Pons (tissue), 1 donor: ENCODE measurements around the gene SRPK2.
A peak's percentile ranks its signal among the peaks of the same experiment; 100 is the strongest.

ENCODE experiments used
- DNase-seq: peaks from one replicate; pipeline ENCODE4 v3.0.0-alpha.2; 2016; ENCODE audit warnings: low spot score

SRPK2 gene

GRCh38 chr7:105189859-105190492 is 198.7 kb downstream of the SRPK2 start:
- DNase-seq = no peak

- no peak for DNase-seq
These were observed 200.5 kb downstream of the SRPK2 start for GRCh38 chr7:105188201-105188600.

- no peak for DNase-seq
These were observed 201.2 kb downstream of the SRPK2 start for GRCh38 chr7:105187302-105188169.

GRCh38 chr7:105185290-105186010 is 203.3 kb downstream of the SRPK2 start:
- no peak for DNase-seq

GRCh38 chr7:105180002-105180401 is 208.7 kb downstream of the SRPK2 start:
- DNase-seq = no peak

- DNase-seq = no peak
These were observed 209.7 kb downstream of the SRPK2 start for GRCh38 chr7:105178928-105179541.

GRCh38 chr7:105178177-105178576 is 210.5 kb downstream of the SRPK2 start:
- DNase-seq = peak; percentile 79

- no peak for DNase-seq
These were observed 211.7 kb downstream of the SRPK2 start for GRCh38 chr7:105177026-105177425.

- no peak for DNase-seq
These were observed 215.1 kb downstream of the SRPK2 start for GRCh38 chr7:105173586-105173985.

GRCh38 chr7:105164751-105165150 is 224.0 kb downstream of the SRPK2 start:
- DNase-seq = no peak

GRCh38 chr7:105163718-105164117 is 225.0 kb downstream of the SRPK2 start:
- DNase-seq = no peak

GRCh38 chr7:105161366-105161765 is 227.4 kb downstream of the SRPK2 start:
- DNase-seq = no peak

GRCh38 chr7:105157278-105157677 is 231.4 kb downstream of the SRPK2 start:
- no peak for DNase-seq

GRCh38 chr7:105156731-105157130 is 232.0 kb downstream of the SRPK2 start:
- DNase-seq = no peak

- no peak for DNase-seq
These were observed 234.6 kb downstream of the SRPK2 start for GRCh38 chr7:105154084-105154483.

- no peak for DNase-seq
These were observed 235.2 kb downstream of the SRPK2 start for GRCh38 chr7:105153531-105153930.

- no peak for DNase-seq
These were observed 237.6 kb downstream of the SRPK2 start for GRCh38 chr7:105151152-105151551.

GRCh38 chr7:105149827-105150226 is 238.9 kb downstream of the SRPK2 start:
- DNase-seq = no peak

- DNase-seq = peak; percentile 50
These were observed 247.7 kb downstream of the SRPK2 start for GRCh38 chr7:105141068-105141467.

- DNase-seq = no peak
These were observed 249.3 kb downstream of the SRPK2 start for GRCh38 chr7:105139381-105139780.

- DNase-seq = no peak
These were observed 250.8 kb downstream of the SRPK2 start for GRCh38 chr7:105137898-105138297.

GRCh38 chr7:105136221-105136620 is 252.5 kb downstream of the SRPK2 start:
- DNase-seq = no peak
